ENCODE results near the gene PACRG.

- TF ChIP-seq POLR2A (IDR thresholded peaks at IDR 0.05): no peak
- no peak for TF ChIP-seq CTCF (IDR thresholded peaks at IDR 0.05 in 4 of 5, conservative IDR thresholded peaks at IDR 0.05 in 1 of 5)
Observed at GRCh38 chr6:163176097-163176496, 448.3 kb downstream of the PACRG start.

Data from gastrocnemius medialis (tissue), 4 donors.